ENCODE results near the gene RHEB. TPM values are rescaled to one million over a fixed set of nuclear protein-coding genes. Genes with fewer than 3 reads are reported as not detected.
A peak's percentile ranks its signal among the peaks of the same experiment; 100 is the strongest.

The RHEB gene
- total RNA-seq, 2 donors from 2014 or later: 37.3 to 55.5 TPM

GRCh38 chr7:151484971-151485707, 34.6 kb downstream of the RHEB start:
- Mint-ChIP-seq H3K4me1 (peaks cover 26% of the 10 kb centered on the region), H3K36me3 (ENCODE audit: low read depth) (peaks cover 94% of the 10 kb centered on the region), H3K27ac (peak overlapping the region; percentile 4), H3K27me3 (no peaks in the 10 kb centered on the region), H3K9me3 (no peaks in the 10 kb centered on the region), H3K4me3 (no peak overlapping the region)
- ATAC-seq (replicated peaks): peak; percentile 93

GRCh38 chr7:151483711-151483983, 36.0 kb downstream of the RHEB start:
- Mint-ChIP-seq H3K27me3 (no peaks in the 10 kb centered on the region), H3K4me3 (no peak overlapping the region), H3K27ac (peak overlapping the region; percentile 75), H3K4me1 (peaks cover 26% of the 10 kb centered on the region), H3K9me3 (no peaks in the 10 kb centered on the region), H3K36me3 (ENCODE audit: low read depth) (peaks cover 94% of the 10 kb centered on the region)
- no peak for ATAC-seq (replicated peaks)

GRCh38 chr7:151482883-151483710, 36.6 kb downstream of the RHEB start:
- H3K27ac Mint-ChIP-seq: peak overlapping the region; percentile 16
- no peak for ATAC-seq (replicated peaks)
- no peaks in the 10 kb centered on the region for H3K27me3 Mint-ChIP-seq
- no peaks in the 10 kb centered on the region for H3K9me3 Mint-ChIP-seq
- peaks cover 92% of the 10 kb centered on the region for H3K36me3 Mint-ChIP-seq (ENCODE audit: low read depth)
- peaks cover 26% of the 10 kb centered on the region for H3K4me1 Mint-ChIP-seq
- no peak overlapping the region for H3K4me3 Mint-ChIP-seq

GRCh38 chr7:151481650-151482505, 37.8 kb downstream of the RHEB start:
- ATAC-seq (replicated peaks): no peak
- peaks cover 92% of the 10 kb centered on the region for H3K36me3 Mint-ChIP-seq (ENCODE audit: low read depth)

GRCh38 chr7:151477867-151478266, 41.8 kb downstream of the RHEB start:
- no peak for ATAC-seq (replicated peaks)
- Mint-ChIP-seq H3K27ac (no peak overlapping the region), H3K4me3 (no peak overlapping the region), H3K4me1 (peaks cover 15% of the 10 kb centered on the region), H3K9me3 (no peaks in the 10 kb centered on the region), H3K36me3 (ENCODE audit: low read depth) (peaks cover 88% of the 10 kb centered on the region), H3K27me3 (no peaks in the 10 kb centered on the region)

More at GRCh38 chr7:151481650-151482505, 37.8 kb downstream of the RHEB start:
- H3K4me3 Mint-ChIP-seq: no peak overlapping the region
- peaks cover 26% of the 10 kb centered on the region for H3K4me1 Mint-ChIP-seq
- no peaks in the 10 kb centered on the region for H3K9me3 Mint-ChIP-seq
- no peaks in the 10 kb centered on the region for H3K27me3 Mint-ChIP-seq
- peak overlapping the region; percentile 16 for H3K27ac Mint-ChIP-seq

- Mint-ChIP-seq H3K4me3 (peak overlapping the region; percentile 61), H3K27me3 (no peaks in the 10 kb centered on the region), H3K9me3 (no peaks in the 10 kb centered on the region), H3K4me1 (peaks cover 53% of the 10 kb centered on the region), H3K27ac (peak overlapping the region; percentile 79), H3K36me3 (ENCODE audit: low read depth) (peaks cover 96% of the 10 kb centered on the region)
- ATAC-seq (replicated peaks): no peak
Measured at GRCh38 chr7:151472644-151473380, 46.9 kb downstream of the RHEB start.

GRCh38 chr7:151470711-151471110, 49.0 kb downstream of the RHEB start:
- no peaks in the 10 kb centered on the region for H3K9me3 Mint-ChIP-seq
- H3K27ac Mint-ChIP-seq: peak overlapping the region; percentile 79
- ATAC-seq (replicated peaks): no peak
- H3K4me3 Mint-ChIP-seq: no peak overlapping the region
- H3K4me1 Mint-ChIP-seq: peaks cover 58% of the 10 kb centered on the region
- no peaks in the 10 kb centered on the region for H3K27me3 Mint-ChIP-seq
- H3K36me3 Mint-ChIP-seq (ENCODE audit: low read depth): peaks cover 95% of the 10 kb centered on the region

GRCh38 chr7:151469281-151469680, 50.4 kb downstream of the RHEB start:
- Mint-ChIP-seq H3K9me3 (no peaks in the 10 kb centered on the region), H3K27ac (peak overlapping the region; percentile 51), H3K4me1 (peaks cover 58% of the 10 kb centered on the region), H3K27me3 (no peaks in the 10 kb centered on the region), H3K36me3 (ENCODE audit: low read depth) (peaks cover 99% of the 10 kb centered on the region), H3K4me3 (peak overlapping the region; percentile 34)
- no peak for ATAC-seq (replicated peaks)

GRCh38 chr7:151468217-151469018, 51.3 kb downstream of the RHEB start:
- H3K27ac Mint-ChIP-seq: peak overlapping the region; percentile 51
- peaks cover 99% of the 10 kb centered on the region for H3K36me3 Mint-ChIP-seq (ENCODE audit: low read depth)

GRCh38 chr7:151465169-151465568, 54.5 kb downstream of the RHEB start:
- ATAC-seq (replicated peaks): no peak
- peaks cover 71% of the 10 kb centered on the region for H3K36me3 Mint-ChIP-seq (ENCODE audit: low read depth)
- no peak overlapping the region for H3K27ac Mint-ChIP-seq
- no peak overlapping the region for H3K4me3 Mint-ChIP-seq
- H3K4me1 Mint-ChIP-seq: peaks cover 30% of the 10 kb centered on the region
- H3K27me3 Mint-ChIP-seq: no peaks in the 10 kb centered on the region
- peaks cover 16% of the 10 kb centered on the region for H3K9me3 Mint-ChIP-seq

More at GRCh38 chr7:151468217-151469018, 51.3 kb downstream of the RHEB start:
- peaks cover 7% of the 10 kb centered on the region for H3K9me3 Mint-ChIP-seq
- peaks cover 57% of the 10 kb centered on the region for H3K4me1 Mint-ChIP-seq
- H3K4me3 Mint-ChIP-seq: no peak overlapping the region
- no peaks in the 10 kb centered on the region for H3K27me3 Mint-ChIP-seq
- ATAC-seq (replicated peaks): no peak

GRCh38 chr7:151462306-151462779, 57.4 kb downstream of the RHEB start:
- no peak overlapping the region for H3K27ac Mint-ChIP-seq
- peaks cover 43% of the 10 kb centered on the region for H3K36me3 Mint-ChIP-seq (ENCODE audit: low read depth)
- no peaks in the 10 kb centered on the region for H3K27me3 Mint-ChIP-seq
- H3K4me3 Mint-ChIP-seq: no peak overlapping the region
- H3K9me3 Mint-ChIP-seq: peaks cover 16% of the 10 kb centered on the region
- H3K4me1 Mint-ChIP-seq: peaks cover 4% of the 10 kb centered on the region
- no peak for ATAC-seq (replicated peaks)

- no peaks in the 10 kb centered on the region for H3K27me3 Mint-ChIP-seq
- H3K36me3 Mint-ChIP-seq (ENCODE audit: low read depth): peaks cover 38% of the 10 kb centered on the region
- no peak overlapping the region for H3K4me3 Mint-ChIP-seq
- H3K27ac Mint-ChIP-seq: no peak overlapping the region
- peaks cover 16% of the 10 kb centered on the region for H3K9me3 Mint-ChIP-seq
- no peak for ATAC-seq (replicated peaks)
- peaks cover 4% of the 10 kb centered on the region for H3K4me1 Mint-ChIP-seq
Measured at GRCh38 chr7:151461942-151462230, 57.8 kb downstream of the RHEB start.
